Choroid plexus epithelial cell (primary cell): Measurements from ENCODE around the gene ABCC8.
A peak's percentile ranks its signal among the peaks of the same experiment; 100 is the strongest.

ENCODE experiments used
- DNase-seq: peaks from one replicate; pipeline ENCODE4 v3.0.0-alpha.2; 2010; ENCODE audit warnings: low read depth
- H3K4me3 ChIP-seq: 2 replicates; pipeline ENCODE4 v1.5.1; 2011; ENCODE audit warnings: low read depth, mild to moderate bottlenecking, control low read depth, low read length, moderate library complexity
- CTCF ChIP-seq: conservative IDR thresholded peaks from 2 replicates; pipeline ENCODE4 v1.5.1; 2011; ENCODE audit warnings: low read depth, mild to moderate bottlenecking, control low read depth, inconsistent platforms, low read length, moderate library complexity

The ABCC8 gene

GRCh38 chr11:17391493-17392355 lies 84.9 kb downstream of the ABCC8 start:
- DNase-seq: no peak
- no peak for TF ChIP-seq CTCF
- no peak overlapping the region for H3K4me3 ChIP-seq

- DNase-seq: no peak
- no peak for TF ChIP-seq CTCF
- H3K4me3 ChIP-seq: no peak overlapping the region
Measured at GRCh38 chr11:17389957-17390649, 86.5 kb downstream of the ABCC8 start.

- H3K4me3 ChIP-seq: peak overlapping the region; percentile 43
- DNase-seq: peak; percentile 38
Measured at GRCh38 chr11:17389211-17389956, 87.3 kb downstream of the ABCC8 start.

GRCh38 chr11:17388609-17389210 lies 87.9 kb downstream of the ABCC8 start, which contains the start of gene KCNJ11:
KCNJ11 (minus strand) TSS chr11:17388659; CDS start chr11:17388091, 568 bp downstream.
- peak within 1 kb of the TSS; percentile 43 for H3K4me3 ChIP-seq
- no peak for TF ChIP-seq CTCF
- DNase-seq: no peak

More at GRCh38 chr11:17389211-17389956, 87.3 kb downstream of the ABCC8 start:
- TF ChIP-seq CTCF: peak; percentile 49

- no peak for TF ChIP-seq CTCF
- no peak overlapping the region for H3K4me3 ChIP-seq
- no peak for DNase-seq
Measured at GRCh38 chr11:17387811-17388210, 88.8 kb downstream of the ABCC8 start.

- DNase-seq: no peak
- no peak for TF ChIP-seq CTCF
- no peak overlapping the region for H3K4me3 ChIP-seq
Measured at GRCh38 chr11:17387254-17387653, 89.4 kb downstream of the ABCC8 start.
